Suppressor macrophage treated with lipopolysaccharide for 4 hours (primary cell): ENCODE measurements around the gene TADA2B.
A peak's percentile ranks its signal among the peaks of the same experiment; 100 is the strongest.

Source experiments
- DNase-seq: peaks from one replicate; pipeline ENCODE4 v3.0.0-alpha.2; 2020

TADA2B gene

DNA sequence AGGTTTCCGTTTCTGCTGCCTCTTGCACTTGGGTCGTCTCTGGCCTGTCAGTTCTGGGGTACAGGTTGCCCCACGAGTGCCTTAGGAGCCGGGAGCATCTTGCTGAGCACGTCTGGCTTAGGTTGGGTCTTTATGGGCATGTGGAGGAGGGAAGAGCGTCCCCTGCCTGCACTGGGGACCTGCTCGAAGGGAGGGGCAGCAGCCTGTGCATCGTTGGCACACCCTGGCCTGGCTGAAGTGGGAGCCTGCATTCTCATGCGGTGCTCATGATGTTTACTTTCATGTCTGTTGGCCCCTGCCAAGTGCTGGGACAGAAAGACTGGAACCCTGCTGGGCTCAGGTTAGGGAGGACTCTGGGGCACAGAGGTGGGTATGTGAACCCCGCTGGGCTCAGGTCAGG is 23.8 kb upstream of the TADA2B start:
- DNase-seq, result no peak

DNA sequence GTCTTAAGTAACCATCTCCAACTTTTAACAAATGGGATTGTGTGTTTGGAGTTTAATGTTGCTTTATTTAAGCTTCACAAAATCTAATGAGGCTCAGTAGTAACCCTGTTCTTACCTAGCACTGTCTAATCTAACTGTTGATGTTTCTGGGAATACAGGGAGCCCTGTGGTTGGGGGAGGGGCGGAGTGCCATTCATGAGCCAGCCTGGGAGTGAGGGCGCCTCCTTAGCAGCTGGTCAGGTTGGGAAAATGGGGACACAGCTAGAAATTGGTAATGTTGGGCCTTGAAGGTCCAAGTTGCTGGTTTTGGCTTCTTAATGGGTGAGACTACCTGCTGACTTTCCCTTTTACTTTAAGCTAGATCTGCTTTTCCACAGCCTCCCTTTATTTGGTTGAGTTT is 22.9 kb upstream of the TADA2B start:
- no peak for DNase-seq

DNA sequence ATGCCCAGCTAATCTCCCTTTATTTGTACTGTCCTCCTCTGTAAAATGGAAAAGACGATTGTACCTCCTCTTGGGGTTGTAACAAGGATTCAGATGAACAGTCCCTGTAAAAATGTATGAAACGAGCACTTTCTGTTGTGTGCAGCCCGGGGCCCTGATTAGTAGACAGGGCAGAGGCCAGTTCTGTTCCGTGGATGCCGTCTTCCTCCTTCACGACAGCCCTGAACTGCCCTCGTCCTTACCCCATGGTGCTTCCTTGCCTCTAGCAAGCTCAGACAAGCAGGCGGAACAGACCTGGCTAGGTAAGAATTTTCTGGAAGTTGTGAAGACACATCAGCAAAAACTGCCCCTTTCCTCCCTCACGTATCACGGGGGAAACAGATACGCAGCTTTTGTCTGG is 22.3 kb upstream of the TADA2B start:
- DNase-seq, result no peak

GRCh38 chr4:7021355-7021754 is 21.8 kb upstream of the TADA2B start:
- no peak for DNase-seq

GRCh38 chr4:7021930-7022664 is 21.1 kb upstream of the TADA2B start:
- no peak for DNase-seq

DNA sequence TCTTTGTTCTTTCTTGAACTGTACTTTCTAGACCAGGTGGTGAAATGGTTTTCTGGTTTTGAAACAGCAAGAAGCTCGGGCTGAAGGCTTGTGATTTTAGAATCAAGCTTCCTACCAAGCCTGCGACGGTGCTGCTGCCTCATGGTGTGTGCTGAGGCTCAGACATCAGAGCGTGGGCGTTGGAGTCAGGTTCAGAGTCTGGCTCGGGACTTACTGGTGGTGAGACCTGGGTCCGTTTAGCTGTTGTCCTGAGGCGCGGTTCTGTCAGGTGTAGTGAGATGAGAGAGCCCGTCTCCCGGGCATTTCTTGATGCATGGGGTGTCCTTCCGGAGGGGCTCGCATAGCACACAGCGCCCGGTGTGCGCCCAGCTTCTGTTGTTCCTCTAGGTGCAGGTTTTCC is 19.7 kb upstream of the TADA2B start:
- DNase-seq, result no peak

- no peak for DNase-seq
These were observed 19.3 kb upstream of the TADA2B start for GRCh38 chr4:7023901-7024300.

DNA sequence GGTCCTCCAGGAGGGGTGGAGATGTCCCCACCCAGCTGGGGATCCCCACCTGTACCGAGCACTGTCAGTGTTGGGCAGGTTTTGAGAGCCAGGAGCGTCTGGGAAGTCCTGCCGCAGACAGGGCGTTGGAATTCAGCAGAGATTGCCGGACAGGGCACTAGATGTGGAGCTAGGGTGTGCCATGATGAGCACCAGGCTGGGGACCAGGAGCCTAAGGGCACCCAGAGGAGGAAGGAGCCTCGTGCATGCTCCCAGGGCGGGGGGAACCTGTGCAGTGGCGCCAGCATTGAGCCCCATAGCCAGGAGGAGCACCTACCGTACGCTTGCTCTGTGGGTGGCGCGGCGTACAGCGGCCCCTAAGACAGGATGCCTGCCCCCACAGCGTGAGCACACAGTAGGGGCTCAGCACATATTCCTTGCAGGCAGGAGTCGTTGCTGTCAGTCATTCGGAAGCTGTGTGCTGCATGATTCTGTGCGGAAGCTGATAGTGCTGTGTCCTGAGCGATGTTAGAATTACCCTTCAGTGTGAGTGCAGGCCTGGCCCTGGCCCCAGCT is 18.8 kb upstream of the TADA2B start:
- DNase-seq, result no peak

- no peak for DNase-seq
These were observed 18.1 kb upstream of the TADA2B start for GRCh38 chr4:7025040-7025602.

DNA sequence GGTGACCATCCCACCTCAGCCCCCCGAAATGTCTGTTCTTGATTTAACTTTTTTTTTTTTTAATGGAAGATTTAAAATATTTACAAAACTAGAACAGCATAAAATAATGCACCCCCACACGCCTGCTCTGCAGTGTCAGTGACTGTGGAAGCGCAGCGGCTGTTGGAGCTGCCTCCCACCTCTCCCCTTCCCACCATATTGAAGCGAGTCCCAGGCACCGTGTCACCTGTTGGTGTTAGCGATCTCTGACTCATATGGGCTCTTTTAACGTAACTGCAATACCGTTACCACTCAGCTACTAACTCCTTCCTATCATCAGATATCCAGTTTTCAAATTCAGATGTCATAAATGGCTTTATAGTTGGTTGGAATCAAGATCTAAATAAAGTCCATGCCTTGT is 17.1 kb upstream of the TADA2B start:
- DNase-seq, result no peak

DNA sequence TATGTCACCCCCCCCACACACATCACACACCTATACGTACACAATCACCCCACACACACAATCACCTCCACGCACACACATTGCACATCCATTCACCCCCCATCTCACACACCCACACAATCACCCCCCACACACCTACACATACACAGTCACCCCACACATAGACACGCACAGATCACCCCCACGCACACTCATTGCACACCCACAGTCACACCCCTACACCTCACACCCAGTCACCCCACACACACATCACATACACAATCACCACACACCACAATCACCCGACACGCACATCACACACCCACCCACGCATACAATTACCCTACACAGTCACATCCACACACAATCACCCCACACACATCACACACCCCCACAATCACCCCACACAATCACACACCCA is 15.9 kb upstream of the TADA2B start:
- DNase-seq, result no peak

DNA sequence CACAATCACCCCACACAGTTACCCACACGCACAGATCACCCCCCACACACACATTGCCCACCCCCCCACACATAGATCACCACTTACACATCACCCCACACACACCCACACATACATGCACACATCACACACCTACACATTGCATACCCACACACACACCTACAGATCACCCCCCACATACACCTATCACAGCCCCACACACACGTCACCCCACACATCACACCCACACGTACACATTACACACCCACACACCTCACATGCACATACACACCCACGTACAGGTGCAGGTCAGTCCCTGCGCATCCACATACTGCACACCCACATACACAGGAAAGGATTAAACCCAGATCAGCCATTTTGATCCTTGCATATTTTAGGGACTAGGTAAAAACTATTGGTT is 15.3 kb upstream of the TADA2B start:
- no peak for DNase-seq

GRCh38 chr4:7029212-7029611 is 14.0 kb upstream of the TADA2B start:
- DNase-seq, result no peak

DNA sequence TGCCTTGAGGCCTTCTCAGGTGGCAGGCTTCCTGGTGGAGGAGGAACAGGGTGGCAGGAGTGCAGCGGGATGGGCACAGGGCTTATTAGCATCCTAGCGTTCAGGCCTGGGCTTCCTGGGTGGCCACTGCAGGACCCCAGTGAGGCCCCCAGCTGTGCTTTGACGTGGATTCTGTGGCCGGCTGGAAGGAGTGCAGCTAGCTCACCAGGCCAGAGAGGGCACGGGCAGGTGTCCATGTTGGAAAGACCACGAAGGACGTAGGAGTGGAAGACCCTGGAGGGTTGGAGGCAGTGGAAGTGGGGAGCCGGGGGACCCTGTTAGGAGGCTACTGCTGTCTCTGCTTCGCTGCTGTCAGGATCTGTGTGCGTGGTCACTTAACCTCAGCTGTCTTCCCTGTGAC is 13.3 kb upstream of the TADA2B start:
- DNase-seq, result no peak

GRCh38 chr4:7030856-7031255 is 12.3 kb upstream of the TADA2B start:
- no peak for DNase-seq

GRCh38 chr4:7031558-7032449 is 11.4 kb upstream of the TADA2B start:
- DNase-seq, result no peak

- no peak for DNase-seq
These were observed 10.6 kb upstream of the TADA2B start for GRCh38 chr4:7032596-7032995.

- no peak for DNase-seq
These were observed 8.7 kb upstream of the TADA2B start for GRCh38 chr4:7034262-7035081.

DNA sequence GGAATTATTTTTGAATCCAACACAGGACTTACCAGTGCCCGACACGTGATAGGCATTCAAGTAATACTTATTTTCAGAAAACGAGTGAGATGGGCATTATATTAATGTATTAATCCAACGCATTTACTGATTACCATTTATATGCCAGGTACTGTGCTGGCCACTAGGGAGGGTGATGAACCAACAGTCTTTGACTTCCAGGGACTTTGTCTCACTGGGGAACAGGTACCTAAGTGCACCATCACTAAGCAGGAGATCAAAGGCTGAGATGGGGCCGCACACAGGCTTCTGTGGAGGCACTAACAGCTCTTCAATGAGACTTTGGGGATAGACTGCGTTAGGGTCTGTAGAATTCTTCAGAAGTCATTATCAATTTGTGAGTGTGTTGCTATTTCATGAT is 5.7 kb upstream of the TADA2B start:
- DNase-seq, result no peak

GRCh38 chr4:7040765-7041164 is 2.4 kb upstream of the TADA2B start:
- peak; percentile 52 for DNase-seq

GRCh38 chr4:7041246-7041645 is 1.9 kb upstream of the TADA2B start:
- no peak for DNase-seq

DNA sequence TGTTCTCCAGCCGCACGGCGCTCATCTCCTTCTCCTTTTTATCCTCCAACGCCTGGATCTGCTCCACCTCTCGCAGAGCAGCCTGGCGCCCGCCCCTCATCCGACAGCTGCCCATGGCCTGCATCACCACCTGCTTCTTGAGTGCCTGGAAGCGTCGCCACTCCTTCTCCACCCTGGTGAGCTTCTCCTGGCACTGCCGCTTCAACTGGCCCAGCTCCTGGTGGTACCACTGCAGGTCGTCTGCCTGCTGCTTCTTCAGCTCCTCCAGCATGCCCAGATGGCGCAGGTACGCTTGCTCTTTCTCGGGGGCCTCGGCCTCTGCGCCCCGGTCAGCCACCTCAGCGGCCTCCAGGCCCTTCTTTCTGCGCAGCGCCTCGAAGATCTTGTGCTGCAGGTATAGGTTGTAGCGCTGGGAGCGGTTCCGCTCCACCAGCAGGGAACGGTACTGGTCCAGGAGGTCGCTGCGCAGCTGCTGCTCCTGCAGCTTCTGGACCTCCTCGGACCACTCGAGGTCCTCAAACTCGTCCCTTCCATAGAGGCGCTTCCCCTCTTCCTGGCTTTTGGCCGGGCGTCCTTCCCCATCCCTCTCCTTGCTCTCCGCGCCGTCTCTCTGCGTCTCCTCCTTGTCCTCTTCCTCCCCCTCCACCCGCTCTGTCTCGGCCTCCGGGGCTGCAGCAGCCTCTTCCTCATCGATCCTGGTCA is 1.2 kb upstream of the TADA2B start:
- DNase-seq, result no peak
